Loucy (cell line): ENCODE results near the gene GABRA6.

Experiments
- CTCF ChIP-seq: fragments of 200-600 bp; sonication (generic); conservative IDR thresholded peaks from 2 replicates; pipeline ENCODE4 v1.5.1; 2014; ENCODE audit warnings: mild to moderate bottlenecking, antibody characterized with exemption, low read length
- EZH2phosphoT487 ChIP-seq: fragments of 200-600 bp; IDR thresholded peaks from 2 replicates; pipeline ENCODE4 v1.6.1; 2018; ENCODE audit warnings: antibody characterized with exemption, mild to moderate bottlenecking, moderate library complexity, borderline replicate concordance

- no peak for TF ChIP-seq CTCF
- no peak for TF ChIP-seq EZH2phosphoT487
Measured at GRCh38 chr5:161713042-161713441, 27.5 kb downstream of the GABRA6 start.
